ENCODE measurements around the gene ZNHIT2.

ZNHIT2 gene

GRCh38 chr11:65117206-65118096 lies at the start of gene ZNHIT2:
Gene ZNHIT2, minus strand, starts transcription at chr11:65117701. Its CDS starts 48 bp downstream, at chr11:65117653.
- in situ Hi-C loops (cut with MboI; ENCODE audit: low sequenced_read_pairs, unreplicated experiment): no loop called here
- peak; percentile 96 for DNase-seq (ENCODE audit: low spot score)
- TF ChIP-seq CTCF (IDR thresholded peaks at IDR 0.05; ENCODE audit: borderline replicate concordance, control extremely low read depth, extremely low read depth, insufficient read depth, missing control alignments): peak; percentile 68

GRCh38 chr11:65166893-65167292 lies 49.4 kb upstream of the ZNHIT2 start:
- TF ChIP-seq CTCF (IDR thresholded peaks at IDR 0.05; ENCODE audit: borderline replicate concordance, control extremely low read depth, extremely low read depth, insufficient read depth, missing control alignments): no peak
- in situ Hi-C loops (cut with MboI; ENCODE audit: low sequenced_read_pairs, unreplicated experiment): no loop called here
- DNase-seq (ENCODE audit: low spot score): no peak

GRCh38 chr11:65165410-65166317 lies 48.2 kb upstream of the ZNHIT2 start:
- DNase-seq (ENCODE audit: low spot score): no peak
- no peak for TF ChIP-seq CTCF (IDR thresholded peaks at IDR 0.05; ENCODE audit: borderline replicate concordance, control extremely low read depth, extremely low read depth, insufficient read depth, missing control alignments)
- in situ Hi-C loops (cut with MboI; ENCODE audit: low sequenced_read_pairs, unreplicated experiment): no loop called here

- no peak for DNase-seq (ENCODE audit: low spot score)
- in situ Hi-C loops (cut with MboI; ENCODE audit: low sequenced_read_pairs, unreplicated experiment): no loop called here
- no peak for TF ChIP-seq CTCF (IDR thresholded peaks at IDR 0.05; ENCODE audit: borderline replicate concordance, control extremely low read depth, extremely low read depth, insufficient read depth, missing control alignments)
Observed at GRCh38 chr11:65163684-65164083, 46.2 kb upstream of the ZNHIT2 start.

GRCh38 chr11:65160643-65161042 lies 43.1 kb upstream of the ZNHIT2 start:
- no peak for DNase-seq (ENCODE audit: low spot score)
- in situ Hi-C loops (cut with MboI; ENCODE audit: low sequenced_read_pairs, unreplicated experiment): no loop called here
- TF ChIP-seq CTCF (IDR thresholded peaks at IDR 0.05; ENCODE audit: borderline replicate concordance, control extremely low read depth, extremely low read depth, insufficient read depth, missing control alignments): no peak

GRCh38 chr11:65159012-65159411 lies 41.5 kb upstream of the ZNHIT2 start:
- in situ Hi-C loops (cut with MboI; ENCODE audit: low sequenced_read_pairs, unreplicated experiment): no loop called here
- DNase-seq (ENCODE audit: low spot score): peak; percentile 57
- no peak for TF ChIP-seq CTCF (IDR thresholded peaks at IDR 0.05; ENCODE audit: borderline replicate concordance, control extremely low read depth, extremely low read depth, insufficient read depth, missing control alignments)
